HG02970 (cell line): Measurements from ENCODE around the gene CDH5.

Experiments
- ATAC-seq: cut with Tn5 transposase; IDR thresholded peaks from one replicate; pipeline ENCODE4 v1.9.1; 2021; ENCODE audit warnings: mild to moderate bottlenecking, moderate library complexity, moderate number of reproducible peaks; ENCODE audit not compliant: unreplicated experiment, low FRiP score

The CDH5 gene

DNA sequence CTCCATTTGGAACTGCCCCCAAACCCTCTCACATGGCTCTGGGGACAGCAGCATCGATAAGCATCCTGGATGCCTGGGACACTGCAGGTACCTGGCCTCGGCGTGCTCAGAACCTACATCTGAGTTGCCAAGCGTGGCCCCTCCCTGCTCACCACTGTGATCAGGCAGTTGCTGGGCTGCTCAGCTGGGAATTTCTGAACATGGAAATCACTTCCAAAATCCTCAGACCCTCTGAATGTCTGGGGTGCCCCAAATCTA lies 6.3 kb downstream of the CDH5 start:
- no peak for ATAC-seq

DNA sequence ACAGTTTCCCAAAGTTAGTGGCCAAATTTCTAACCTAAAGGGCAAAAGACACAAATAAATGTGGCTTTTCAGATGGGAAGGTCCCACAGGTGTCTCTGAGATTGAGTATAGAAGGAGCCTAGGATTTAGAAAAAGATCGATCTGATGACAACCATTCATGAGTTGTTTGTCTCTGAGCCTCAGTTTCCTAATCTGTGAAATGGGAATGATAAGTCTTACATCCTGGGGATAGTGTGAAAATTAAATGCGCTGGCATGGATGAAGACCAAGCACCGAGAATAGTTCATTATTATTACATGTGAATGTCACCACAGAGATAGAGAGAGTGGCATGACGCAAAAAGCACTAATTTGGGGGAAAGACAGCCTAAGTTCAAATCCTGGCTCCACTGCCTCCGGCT lies 7.2 kb downstream of the CDH5 start:
- no peak for ATAC-seq

DNA sequence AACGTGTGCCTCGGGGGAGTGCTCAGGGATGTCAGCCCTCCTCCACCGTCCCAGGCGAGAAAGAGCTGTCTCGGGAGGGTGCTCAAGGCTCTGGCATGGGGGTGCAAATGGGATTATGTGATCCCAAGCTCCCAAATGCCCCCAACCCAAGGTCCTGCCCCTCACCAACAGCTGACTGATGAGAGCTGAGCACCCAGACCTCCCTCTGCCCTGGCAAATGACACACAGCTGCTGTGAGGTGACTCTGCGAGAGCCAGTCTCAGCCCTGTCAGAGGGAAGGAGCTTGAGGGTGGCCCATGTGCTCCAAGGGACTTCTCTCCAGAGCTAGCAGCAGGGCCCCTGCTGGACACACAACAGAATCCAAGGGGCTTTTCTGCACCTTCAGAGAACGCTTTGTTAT lies 7.7 kb downstream of the CDH5 start:
- ATAC-seq: no peak

DNA sequence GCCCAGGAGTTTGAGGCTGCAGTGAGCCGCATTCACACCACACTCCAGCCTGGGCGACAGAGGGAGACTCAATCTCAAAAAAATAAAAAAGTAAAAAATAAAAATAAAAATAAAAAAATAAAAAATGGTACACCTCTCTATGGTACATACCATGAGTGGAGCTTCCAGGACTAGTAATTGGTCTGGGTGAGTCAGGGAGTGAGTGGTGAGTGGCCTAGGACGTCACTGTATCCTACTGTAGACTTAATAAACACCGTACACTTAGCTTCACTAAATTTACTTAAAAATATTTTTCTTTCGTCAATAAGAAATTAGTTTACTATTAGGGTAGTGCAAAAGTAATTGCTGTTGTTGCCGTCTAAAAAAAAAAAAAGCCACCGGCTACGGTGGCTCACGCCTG lies 9.0 kb downstream of the CDH5 start:
- no peak for ATAC-seq

DNA sequence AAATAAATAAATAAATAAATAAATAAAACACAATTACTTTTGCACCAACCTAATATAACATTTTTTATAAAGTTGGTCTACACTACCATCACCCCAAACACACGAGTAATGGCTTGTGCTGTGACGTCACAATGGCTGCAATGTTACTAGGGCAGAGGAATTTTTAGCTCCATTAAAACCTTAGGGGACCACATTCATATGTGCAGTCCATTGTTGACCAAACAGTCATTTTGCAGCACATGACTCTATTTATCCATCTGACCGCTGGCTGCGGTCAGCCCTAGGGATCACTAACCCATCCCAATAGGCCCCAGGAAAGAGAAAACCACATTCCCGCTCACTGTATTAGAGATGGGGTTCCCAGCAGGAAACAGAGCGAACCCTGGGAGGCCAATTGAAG lies 9.6 kb downstream of the CDH5 start:
- ATAC-seq: no peak

DNA sequence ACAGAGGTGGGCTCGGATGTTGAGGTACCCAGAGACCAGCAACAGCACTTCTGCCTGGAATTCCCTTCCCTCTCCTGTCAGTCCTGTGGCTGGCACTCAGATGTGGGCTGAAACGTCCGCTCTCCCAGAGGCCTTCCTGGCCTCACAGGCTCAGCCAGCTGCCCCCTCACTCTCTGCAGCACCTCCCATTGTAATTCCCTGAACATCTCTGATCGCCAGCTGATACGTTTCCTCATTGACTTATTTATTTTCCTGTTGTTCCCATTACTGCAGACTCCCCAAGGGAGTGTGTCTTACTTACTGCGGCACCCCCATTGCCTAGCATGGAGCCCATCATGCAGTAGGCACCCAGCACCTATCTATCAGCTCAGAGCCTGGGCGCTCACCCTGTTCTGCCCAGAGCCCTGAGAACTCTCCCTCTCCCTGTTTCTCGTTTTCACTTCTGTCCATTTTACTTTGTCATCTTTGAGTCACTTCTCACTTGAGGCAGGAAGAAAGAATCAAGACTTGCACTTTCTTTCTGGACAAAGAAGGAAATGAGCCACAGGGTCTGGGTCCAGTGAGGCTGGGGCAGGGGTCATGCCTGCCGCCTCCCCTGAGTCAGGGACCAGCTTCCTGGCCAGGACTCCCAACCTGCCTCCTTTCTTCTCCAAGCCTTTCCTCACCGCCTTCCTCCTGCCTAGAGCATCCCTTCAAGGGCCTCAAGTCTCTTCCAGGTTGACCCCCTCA lies 10.2 kb downstream of the CDH5 start:
- ATAC-seq: no peak

DNA sequence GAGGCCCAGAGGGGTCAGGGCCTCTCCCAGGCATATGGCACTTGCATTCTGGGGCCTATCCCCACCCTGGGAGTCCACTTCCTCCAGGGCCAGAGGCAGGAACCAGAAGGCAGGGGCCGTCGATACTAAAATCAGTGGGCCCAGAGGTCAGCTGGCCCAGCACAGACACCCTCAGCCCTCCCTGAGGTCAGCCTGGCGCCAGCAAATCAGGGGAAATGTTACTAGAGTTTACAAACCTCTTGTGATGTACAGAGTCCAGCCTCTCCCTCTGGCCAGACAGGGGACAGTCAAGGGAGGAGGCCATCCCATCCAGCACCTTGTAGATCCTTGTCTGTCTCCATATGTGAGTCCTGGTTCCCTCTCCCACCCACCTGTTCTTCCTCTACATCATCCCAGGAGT lies 10.8 kb downstream of the CDH5 start:
- no peak for ATAC-seq

DNA sequence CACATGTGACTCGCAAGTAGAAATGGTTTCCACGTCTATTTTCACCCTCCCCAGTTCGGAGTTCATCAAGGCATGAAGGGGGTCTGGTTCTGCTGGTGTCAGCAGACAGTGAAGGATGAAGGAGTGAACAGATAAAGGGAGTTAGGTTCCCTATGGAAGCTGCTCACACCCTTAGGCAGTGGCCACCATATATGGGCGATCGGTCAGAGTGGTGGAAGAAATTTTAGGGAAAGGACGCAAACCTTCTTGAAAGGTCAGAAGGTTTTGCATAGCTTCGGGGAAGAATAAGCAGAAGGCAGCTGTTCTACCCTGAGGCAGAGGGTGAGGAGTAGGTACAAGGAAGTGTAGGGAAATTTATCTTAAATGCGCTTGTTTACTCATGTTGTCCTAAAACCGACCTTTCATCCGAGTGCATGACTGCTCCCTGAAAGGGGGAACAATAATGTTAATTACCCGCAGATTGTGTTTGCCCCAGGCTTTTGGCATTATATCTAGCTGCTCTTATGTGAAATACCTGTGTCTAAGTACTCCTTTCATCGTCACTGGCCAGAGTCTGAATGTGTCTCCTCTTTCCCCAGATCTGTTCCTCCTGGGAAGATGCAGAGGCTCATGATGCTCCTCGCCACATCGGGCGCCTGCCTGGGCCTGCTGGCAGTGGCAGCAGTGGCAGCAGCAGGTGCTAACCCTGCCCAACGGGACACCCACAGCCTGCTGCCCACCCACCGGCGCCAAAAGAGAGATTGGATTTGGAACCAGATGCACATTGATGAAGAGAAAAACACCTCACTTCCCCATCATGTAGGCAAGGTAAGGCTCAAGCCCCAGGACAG lies 12.5 kb downstream of the CDH5 start:
- ATAC-seq: no peak

DNA sequence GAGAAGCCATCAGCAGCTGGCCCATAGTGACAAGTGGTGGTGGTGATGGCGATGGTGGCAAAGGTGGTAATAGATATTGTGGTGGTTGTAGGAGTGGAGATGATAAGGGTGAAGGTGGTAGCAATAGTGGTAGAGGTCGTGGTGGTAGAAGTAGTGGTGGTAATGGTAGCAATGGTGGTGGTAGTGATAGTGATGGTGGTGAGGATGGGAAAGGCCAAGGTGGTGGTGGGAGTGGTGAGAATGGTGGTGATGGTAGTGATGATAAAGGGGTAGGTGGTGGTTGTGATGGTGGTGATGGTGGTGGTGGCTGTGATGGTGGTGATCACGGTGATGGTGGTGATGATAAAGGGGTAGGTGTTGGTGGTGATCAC lies 13.1 kb downstream of the CDH5 start:
- ATAC-seq: no peak

DNA sequence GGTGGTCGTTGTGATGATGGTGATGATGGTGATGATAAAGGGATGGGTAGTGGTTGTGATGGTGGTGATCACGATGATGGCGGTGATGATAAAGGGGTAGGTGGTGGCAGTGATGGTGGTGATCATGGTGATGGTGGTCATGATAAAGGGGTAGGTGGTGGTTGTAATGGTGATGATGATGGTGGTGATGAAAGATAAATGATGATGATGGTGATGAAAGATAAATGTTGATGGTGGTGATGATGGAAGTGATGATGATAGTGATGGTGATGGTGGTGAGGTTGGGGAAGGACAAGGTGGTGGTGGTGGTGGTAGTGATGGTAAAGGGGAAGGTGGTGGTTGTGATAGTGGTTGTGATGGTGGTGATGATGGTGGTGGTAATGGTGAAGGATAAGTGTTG lies 13.9 kb downstream of the CDH5 start:
- ATAC-seq: no peak

DNA sequence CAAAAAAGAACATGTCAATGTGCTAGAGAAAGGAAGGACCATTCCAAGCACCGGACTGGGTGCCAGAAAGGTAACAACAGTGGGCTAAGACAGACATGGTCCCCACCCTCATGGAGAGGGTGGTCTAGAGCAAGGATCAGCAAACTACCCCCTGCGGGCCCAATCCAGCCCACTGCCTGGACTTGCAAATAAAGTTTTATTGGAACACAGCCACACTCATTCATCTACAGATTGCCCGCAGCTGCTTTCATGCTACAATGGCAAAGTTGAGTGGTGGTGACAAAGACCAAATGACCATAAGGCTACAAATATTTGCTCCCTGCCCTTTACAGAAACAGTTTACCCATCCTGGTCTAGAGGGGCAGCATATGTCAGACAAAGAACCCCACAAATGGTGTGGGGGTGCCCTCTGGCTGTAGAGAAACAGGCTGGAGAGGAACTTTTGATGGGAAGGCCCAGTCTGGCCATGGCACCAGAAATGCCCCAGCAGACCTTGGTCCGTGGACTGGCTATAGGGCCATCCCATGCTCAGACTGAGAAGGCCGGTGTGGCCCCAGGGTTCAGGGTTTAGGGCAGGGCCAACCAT lies 15.2 kb downstream of the CDH5 start:
- ATAC-seq: no peak

DNA sequence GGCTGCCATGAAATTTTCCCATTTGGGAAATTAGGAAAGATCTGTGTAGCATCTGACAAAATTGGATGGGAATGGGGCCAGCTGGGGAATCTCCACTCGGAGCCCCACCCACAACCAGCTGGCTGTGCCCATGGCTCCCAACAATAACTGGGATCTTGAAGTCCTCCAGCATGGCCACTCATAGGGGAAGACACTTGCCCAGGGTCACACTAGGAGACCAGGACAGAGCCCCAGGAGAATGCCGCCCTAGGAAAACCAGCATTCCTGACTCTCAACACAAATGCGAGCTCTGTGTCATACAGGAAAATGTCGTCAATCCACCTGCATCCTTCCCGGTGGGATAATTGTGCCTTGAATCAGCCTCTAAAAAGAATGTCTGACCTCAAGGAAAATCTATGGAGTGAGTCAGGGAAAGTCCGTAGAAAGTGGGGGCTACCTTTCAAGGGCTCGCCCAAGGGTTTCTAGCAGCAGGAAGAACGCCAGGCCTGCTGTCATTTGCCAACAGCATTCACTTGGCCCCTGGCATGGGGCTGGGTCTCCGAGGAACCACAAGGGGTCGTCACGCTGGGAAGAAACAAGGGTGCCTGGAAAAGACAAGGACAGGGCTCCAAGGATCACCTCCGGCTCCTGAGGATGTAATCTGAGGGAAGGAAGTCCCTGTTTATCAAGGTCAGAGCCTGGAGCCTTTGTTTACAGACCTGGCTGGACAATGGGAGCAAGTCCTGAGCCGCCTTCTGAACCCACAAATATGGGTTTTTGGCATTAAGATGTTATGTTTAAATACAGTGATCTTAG lies 15.9 kb downstream of the CDH5 start:
- ATAC-seq: no peak

DNA sequence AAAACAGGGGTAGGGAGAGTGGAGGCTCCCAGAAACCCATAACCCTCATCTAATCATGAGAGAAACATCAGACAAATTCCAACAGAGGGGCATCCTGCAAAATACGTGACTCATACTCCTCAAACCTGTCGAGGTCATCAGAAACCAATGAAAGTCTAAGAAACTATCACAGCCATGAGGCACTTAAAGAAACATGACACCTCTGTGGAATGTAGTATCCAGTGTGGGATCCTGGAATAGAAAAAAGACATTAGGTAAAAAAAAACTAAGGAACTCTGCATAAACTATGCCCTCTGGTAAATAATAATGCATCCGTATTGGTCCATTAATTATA lies 16.4 kb downstream of the CDH5 start:
- no peak for ATAC-seq

DNA sequence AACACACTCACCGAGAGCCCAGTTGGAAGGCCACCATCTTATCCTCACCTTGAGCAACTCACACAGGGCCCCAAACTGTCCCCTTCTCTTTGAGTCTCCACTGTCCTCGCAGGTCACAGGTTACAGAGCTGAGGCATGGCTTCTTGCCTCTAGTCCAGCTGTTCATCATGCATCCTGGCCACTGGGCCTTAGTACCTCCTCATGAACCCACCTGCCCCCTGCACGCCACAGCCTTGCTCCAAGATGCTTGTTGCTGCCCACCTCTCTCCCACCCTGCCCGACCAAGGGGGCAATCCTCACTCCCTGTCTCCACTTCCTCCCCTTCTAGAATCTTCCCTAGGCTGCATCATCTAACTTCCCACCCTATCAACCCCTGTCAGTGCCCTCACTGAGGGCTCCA lies 17.1 kb downstream of the CDH5 start:
- no peak for ATAC-seq

DNA sequence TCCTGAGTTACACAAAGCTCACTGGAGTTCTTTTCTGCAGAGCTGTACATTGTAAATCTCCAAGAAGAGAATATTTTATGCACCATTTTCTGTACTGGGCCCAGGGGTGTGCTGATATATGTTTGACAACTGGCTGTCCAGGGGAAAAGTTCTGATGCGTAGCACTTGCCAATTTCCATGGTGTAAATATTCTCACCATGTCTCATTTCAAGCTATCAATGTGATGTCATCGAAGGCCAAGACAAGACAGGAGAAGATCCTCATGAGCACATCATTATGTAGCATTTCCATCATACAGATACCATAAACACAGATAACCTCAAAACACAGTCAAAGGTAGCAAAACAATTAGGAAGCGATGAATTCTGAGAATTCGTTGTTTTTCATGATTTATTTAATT lies 18.9 kb downstream of the CDH5 start:
- no peak for ATAC-seq

DNA sequence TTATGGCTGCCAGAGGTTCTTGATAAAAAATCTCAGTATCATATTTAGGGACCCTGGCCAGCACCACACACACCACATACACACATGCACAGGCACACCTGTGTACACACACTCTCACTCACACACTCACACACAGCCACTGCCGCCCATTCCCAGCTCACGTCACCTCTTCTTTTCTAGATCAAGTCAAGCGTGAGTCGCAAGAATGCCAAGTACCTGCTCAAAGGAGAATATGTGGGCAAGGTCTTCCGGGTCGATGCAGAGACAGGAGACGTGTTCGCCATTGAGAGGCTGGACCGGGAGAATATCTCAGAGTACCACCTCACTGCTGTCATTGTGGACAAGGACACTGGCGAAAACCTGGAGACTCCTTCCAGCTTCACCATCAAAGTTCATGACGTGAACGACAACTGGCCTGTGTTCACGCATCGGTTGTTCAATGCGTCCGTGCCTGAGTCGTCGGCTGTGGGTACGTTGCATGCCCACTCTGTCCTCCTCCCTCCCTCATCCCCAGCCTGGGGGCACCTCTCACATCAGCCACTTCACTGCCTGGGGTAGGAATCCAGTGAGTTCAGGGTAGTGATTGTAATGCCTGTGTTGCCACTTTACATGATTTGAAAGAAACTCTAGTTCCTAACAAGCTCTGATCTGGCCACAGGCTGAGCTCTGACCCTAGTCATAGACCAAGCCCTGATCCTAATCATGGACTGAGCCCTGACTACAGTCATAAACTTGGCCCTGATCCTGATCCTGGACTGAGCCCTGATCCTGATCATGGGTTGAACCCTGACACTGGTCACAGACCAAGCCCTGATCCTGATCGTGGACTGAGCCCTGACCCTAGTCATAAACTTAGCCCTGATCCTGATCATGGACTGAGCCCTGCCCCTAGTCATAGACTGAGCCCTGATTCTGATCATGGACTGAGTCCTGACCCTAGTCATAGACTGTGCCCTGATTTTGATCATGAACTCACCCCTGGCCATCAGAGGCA lies 20.4 kb downstream of the CDH5 start:
- no peak for ATAC-seq

DNA sequence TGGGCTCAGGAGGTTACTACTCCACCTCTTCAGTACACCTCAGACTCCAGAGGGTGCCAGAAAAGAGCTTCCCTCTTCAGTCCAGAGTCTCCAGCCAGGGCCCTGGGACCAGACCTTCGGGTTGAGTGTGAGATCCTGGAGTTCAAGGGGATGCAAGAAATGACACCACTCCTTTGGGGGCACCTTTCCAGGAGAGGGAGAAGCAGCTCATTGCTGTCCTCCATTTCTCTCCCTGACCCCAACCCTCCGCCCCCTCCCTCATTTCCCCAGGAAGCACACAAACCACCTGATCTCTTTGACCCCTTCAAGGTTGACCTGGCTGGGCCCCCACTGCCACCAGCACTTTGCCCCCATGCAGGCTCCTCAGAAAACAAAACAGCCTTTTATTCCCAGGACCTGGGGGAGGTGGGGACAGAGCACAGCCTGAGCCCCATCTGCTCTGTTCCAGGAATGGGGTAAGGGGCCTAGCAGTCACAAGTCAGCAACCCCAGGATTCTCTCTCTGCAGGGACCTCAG lies 21.4 kb downstream of the CDH5 start:
- no peak for ATAC-seq

DNA sequence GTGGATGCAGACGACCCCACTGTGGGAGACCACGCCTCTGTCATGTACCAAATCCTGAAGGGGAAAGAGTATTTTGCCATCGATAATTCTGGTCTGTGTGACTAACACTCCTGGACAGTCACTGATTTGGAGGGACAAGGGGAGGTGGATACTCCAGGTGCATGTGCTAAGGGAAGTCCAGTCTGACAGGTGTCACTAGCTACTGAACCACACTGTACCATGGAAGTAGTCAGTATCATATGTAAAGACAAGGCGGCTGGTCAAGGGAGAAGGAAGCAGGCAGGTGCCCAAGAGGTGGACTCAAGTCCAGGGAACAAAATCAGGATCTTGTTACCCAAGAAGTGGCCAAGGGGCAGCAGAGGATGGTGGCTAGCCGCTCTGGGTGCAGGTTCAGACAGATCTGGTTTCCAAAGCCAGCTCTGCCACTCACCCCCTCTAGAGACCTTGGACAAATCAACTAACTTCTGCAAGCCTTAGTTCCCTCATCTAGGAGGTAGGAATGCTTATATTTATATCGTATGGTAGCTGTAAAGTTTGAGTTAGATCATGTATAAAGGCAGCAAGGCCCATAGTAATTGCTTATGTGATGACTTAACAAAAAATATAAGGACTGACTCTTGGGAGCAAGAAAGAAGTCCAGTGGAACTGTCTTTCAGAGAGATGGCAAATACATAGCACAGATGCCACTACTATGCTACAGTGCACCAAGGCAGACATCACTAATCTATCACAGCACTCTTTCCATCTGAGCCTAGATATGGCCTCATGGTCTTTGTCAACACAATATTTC lies 22.1 kb downstream of the CDH5 start:
- ATAC-seq: no peak
